AG09309 (cell line): Measurements from ENCODE around the gene EXOC4.

ENCODE experiments used
- DNase-seq: peaks from one replicate; pipeline ENCODE4 v3.0.0-alpha.2; 2010; ENCODE audit warnings: low read depth
- H3K4me3 ChIP-seq: 2 replicates; pipeline ENCODE4 v1.5.1; 2011; ENCODE audit warnings: mild to moderate bottlenecking, low read depth, low read length, moderate library complexity; ENCODE audit not compliant: control insufficient read depth
- TF ChIP-seq, protein P1 (sequence below): IDR thresholded peaks from 2 replicates; pipeline ENCODE4 v1.5.1; 2011; ENCODE audit warnings: mild to moderate bottlenecking, low read depth, low read length, inconsistent platforms; ENCODE audit not compliant: insufficient read depth, control insufficient read depth; ENCODE audit errors: missing control alignments

The EXOC4 gene

DNA sequence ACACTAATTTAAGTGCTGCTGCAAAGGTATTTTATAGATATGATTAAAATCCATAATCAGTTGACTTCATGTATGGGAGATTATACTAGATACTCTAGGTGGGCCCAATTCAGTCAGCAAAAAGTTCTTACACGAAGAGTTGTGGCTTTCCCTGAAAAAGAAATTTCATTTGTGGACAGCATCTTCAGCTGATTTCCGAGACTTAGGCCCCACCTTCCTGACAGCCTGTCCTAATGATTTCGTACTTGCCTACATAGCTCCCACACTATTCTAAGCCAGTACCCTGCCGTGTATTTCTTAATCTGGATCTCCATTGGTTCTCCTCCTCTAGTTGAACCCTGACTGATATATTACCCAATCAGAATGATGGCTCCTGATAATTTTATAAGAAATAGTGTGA is 297.9 kb downstream of the EXOC4 start:
- no peak for DNase-seq
- TF ChIP-seq, protein P1, sequence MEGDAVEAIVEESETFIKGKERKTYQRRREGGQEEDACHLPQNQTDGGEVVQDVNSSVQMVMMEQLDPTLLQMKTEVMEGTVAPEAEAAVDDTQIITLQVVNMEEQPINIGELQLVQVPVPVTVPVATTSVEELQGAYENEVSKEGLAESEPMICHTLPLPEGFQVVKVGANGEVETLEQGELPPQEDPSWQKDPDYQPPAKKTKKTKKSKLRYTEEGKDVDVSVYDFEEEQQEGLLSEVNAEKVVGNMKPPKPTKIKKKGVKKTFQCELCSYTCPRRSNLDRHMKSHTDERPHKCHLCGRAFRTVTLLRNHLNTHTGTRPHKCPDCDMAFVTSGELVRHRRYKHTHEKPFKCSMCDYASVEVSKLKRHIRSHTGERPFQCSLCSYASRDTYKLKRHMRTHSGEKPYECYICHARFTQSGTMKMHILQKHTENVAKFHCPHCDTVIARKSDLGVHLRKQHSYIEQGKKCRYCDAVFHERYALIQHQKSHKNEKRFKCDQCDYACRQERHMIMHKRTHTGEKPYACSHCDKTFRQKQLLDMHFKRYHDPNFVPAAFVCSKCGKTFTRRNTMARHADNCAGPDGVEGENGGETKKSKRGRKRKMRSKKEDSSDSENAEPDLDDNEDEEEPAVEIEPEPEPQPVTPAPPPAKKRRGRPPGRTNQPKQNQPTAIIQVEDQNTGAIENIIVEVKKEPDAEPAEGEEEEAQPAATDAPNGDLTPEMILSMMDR, result no peak
- H3K4me3 ChIP-seq, result no peak overlapping the region

DNA sequence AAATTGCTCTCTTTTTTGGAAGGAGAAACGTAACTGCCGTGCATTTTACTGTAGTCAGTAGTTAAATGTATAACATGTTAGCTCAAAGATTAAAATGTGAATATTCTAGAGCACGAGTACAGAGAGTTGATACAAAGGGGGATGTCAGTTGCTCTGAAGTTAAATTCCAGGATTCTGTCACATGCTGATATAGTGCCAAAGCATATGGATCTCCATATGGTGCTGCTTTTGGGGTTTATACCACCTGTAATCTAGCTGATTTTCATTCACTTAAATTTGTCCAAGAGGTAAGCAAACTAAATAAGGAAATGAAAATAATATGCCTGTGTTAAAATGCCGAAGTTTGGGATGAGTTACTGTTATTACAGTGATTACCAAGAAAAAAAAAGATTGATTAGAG is 298.6 kb downstream of the EXOC4 start:
- TF ChIP-seq, protein P1, result no peak
- DNase-seq, result no peak
- H3K4me3 ChIP-seq, result no peak overlapping the region

DNA sequence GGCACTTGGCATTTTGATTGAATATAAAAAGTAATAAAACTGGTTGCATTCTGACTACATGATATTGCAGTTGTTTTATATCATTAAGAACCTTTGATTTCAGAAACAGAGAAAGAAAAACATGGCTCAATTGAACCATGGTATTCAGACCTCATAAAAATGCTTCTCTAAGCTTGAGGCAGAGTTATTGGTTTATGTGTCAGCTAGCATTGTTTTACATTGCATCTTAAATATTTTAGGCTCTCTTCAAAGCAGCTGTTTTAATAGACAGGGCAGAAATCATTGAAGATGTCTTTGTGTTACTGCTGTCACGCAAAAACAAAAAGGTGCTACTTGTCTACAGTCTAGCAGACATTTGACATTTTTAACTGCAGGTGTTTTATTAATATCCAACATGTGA is 299.2 kb downstream of the EXOC4 start:
- TF ChIP-seq, protein P1, result no peak

DNA sequence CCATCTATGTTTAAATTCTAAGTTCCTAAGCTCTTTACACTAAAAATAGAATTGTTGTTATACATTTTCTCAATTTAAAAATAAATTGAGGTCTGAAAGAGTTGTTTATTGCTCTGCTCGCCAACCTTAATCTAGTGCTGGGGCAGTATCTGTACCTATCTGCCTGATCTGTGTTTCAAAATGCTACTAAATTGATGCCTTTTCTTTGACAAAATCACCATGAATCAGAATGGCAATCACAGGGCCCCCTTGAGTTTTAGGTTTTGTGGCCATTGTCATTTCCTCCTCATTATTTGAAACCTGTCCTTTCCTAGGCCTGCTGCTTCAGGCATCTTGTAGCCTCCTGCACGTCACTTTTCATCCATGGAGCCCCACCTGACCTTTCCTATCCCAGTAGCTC is 301.5 kb downstream of the EXOC4 start:
- TF ChIP-seq, protein P1, result no peak
- no peak for DNase-seq
- H3K4me3 ChIP-seq, result no peak overlapping the region

More for the DNA sequence above, 299.2 kb downstream of the EXOC4 start:
- no peak for DNase-seq
- no peak overlapping the region for H3K4me3 ChIP-seq

DNA sequence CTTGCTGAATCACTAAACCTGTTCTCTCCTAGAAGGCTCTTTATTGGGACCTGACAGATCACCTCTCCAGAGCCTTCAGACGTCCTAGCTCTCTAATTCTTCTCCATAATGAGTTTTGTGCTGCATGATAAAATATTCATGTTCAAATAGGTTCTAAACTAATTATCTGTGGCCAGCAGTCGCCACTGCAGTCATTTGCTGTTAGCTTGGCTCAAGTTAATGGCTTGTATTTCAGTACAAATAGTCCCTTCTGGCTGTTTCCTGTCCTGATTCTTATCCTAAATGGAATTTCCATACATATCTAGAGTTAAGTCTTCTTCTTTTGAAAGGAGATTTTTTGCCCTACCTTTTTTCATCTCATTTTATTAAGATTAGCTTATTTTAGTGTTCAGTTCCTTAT is 303.2 kb downstream of the EXOC4 start:
- H3K4me3 ChIP-seq, result no peak overlapping the region
- TF ChIP-seq, protein P1, result no peak
- DNase-seq, result no peak

DNA sequence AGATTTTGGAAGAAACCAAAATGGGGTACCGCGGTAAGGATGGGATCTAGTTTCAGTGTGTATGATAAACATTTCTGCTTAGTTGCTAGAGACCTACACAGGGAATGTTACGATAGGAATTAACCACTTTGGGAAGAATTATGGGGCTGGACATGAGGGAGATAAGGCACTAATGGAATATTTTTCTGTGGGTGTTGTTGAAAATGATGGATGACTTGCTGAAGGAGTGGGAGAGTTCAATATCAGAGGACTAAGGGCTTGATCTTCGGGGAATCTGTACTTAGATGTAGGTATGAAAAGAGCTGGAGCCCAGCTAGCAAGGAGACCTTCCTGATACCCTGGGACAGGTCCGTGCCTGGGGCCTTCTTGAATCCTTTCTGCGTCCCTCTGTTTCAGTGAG is 303.7 kb downstream of the EXOC4 start:
- H3K4me3 ChIP-seq, result no peak overlapping the region
- no peak for DNase-seq
- TF ChIP-seq, protein P1, result no peak

DNA sequence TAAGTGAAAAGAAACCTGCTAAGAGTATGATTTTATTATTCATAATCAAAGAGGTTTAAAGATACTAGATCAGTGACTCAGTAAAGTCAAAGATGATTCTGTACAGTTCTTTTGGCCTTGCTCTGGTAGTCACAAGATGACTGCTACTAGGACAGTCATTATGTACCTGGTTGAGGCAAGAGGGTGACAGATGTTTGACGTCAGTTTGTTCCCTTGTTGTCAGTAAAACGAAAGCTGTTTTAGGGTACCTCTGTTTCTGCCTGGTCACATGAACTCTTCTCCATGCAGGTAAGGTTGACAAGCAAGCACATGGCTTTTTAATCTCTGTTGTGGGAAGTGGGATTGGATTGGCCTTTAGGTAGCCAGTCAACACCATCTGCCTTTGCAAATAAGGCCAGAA is 308.0 kb downstream of the EXOC4 start:
- TF ChIP-seq, protein P1, result no peak
- DNase-seq, result no peak
- no peak overlapping the region for H3K4me3 ChIP-seq
